IMR-90 (cell line): Measurements from ENCODE around the gene ZNF503. TPM values are rescaled to one million over a fixed set of nuclear protein-coding genes. Genes with fewer than 3 reads are reported as not detected.

Source experiments
- ATAC-seq: fragments of 200-7000 bp; cut with Tn5 transposase; 2 replicates; pipeline ENCODE4 v1.9.1; 2020; ENCODE audit warnings: low read depth, mild to moderate bottlenecking, moderate library complexity
- BruUV-seq: library from RNA; stranded (reverse); fragments of 400-500 nt; replicated peaks from 2 replicates; lab custom pipeline; 2021; lab: Mats Ljungman, UMichigan
- CTCF ChIA-PET: fragments of 300-600 bp; formaldehyde crosslinking; extraction: SDS; loops from one replicate; lab custom pipeline; 2021; ENCODE audit warnings: antibody characterized with exemption; lab: Yijun Ruan, JAX
- POLR2A ChIA-PET: fragments of 300-600 bp; sonication (Branson Sonifier 250); formaldehyde crosslinking; loops from one replicate; lab custom pipeline; 2022; ENCODE audit warnings: antibody characterized with exemption; ENCODE audit not compliant: unreplicated experiment; lab: Charles Lee
- DNase-seq: peaks from one replicate; pipeline ENCODE4 v3.0.0; 2013
- H2AFZ ChIP-seq: replicated peaks from 2 replicates; pipeline ENCODE3; 2013; ENCODE audit warnings: low read length, mild to moderate bottlenecking; ENCODE audit not compliant: poor library complexity
- H2AK5ac ChIP-seq: 2 replicates; pipeline ENCODE4 v1.6.1; 2013; ENCODE audit warnings: low read depth, low read length, inconsistent platforms
- H2AK9ac ChIP-seq: replicated peaks from 2 replicates; pipeline ENCODE3; 2013; ENCODE audit warnings: mild to moderate bottlenecking, low read depth, low read length, moderate library complexity; ENCODE audit not compliant: poor library complexity
- H2BK120ac ChIP-seq: 2 replicates; pipeline ENCODE4 v1.6.1; 2013; ENCODE audit warnings: low read depth, low read length, inconsistent platforms
- H2BK15ac ChIP-seq: 3 replicates; pipeline ENCODE4 v1.6.1; 2013; ENCODE audit warnings: low read depth, low read length, inconsistent platforms
- H2BK20ac ChIP-seq: 2 replicates; pipeline ENCODE4 v1.6.1; 2013; ENCODE audit warnings: low read depth, mild to moderate bottlenecking, inconsistent platforms, low read length, moderate library complexity
- H2BK5ac ChIP-seq: 2 replicates; pipeline ENCODE4 v1.6.1; 2013; ENCODE audit warnings: mild to moderate bottlenecking, low read depth, low read length, inconsistent platforms; ENCODE audit not compliant: poor library complexity, severe bottlenecking
- H3K14ac ChIP-seq: replicated peaks from 2 replicates; pipeline ENCODE4 v1.6.1; 2013; ENCODE audit warnings: low read depth, low read length, inconsistent platforms
- H3K18ac ChIP-seq: 2 replicates; pipeline ENCODE4 v1.6.1; 2013; ENCODE audit warnings: low read depth, low read length, control low read depth
- H3K23ac ChIP-seq: 2 replicates; pipeline ENCODE4 v1.6.1; 2013; ENCODE audit warnings: low read depth, low read length, inconsistent platforms
- H3K27ac ChIP-seq: 2 replicates; pipeline ENCODE4 v1.5.1; 2013; ENCODE audit warnings: mild to moderate bottlenecking, control low read depth, low read length; ENCODE audit not compliant: insufficient read depth
- H3K27me3 ChIP-seq: 2 replicates; pipeline ENCODE4 v1.6.1; 2013; ENCODE audit warnings: low read length; ENCODE audit not compliant: control insufficient read depth, insufficient read depth
- H3K36me3 ChIP-seq: 2 replicates; pipeline ENCODE4 v1.6.1; 2013; ENCODE audit warnings: low read length, mixed read lengths; ENCODE audit not compliant: control insufficient read depth, insufficient read depth
- H3K4ac ChIP-seq: 2 replicates; pipeline ENCODE4 v1.6.1; 2013; ENCODE audit warnings: low read depth, low read length, inconsistent platforms
- H3K4me1 ChIP-seq: 2 replicates; pipeline ENCODE4 v1.6.1; 2013; ENCODE audit warnings: low read length, mixed read lengths; ENCODE audit not compliant: control insufficient read depth, insufficient read depth
- H3K4me2 ChIP-seq: 2 replicates; pipeline ENCODE4 v1.6.1; 2013; ENCODE audit warnings: low read depth, mild to moderate bottlenecking, control low read depth, low read length, moderate library complexity
- H3K4me3 ChIP-seq: 2 replicates; pipeline ENCODE4 v1.5.1; 2013; ENCODE audit warnings: low read depth, mild to moderate bottlenecking, control low read depth, low read length, moderate library complexity; ENCODE audit not compliant: insufficient read depth
- H3K56ac ChIP-seq: 2 replicates; pipeline ENCODE4 v1.6.1; 2013; ENCODE audit warnings: low read length, inconsistent platforms; ENCODE audit not compliant: insufficient read depth; ENCODE audit errors: extremely low read depth
- H3K79me1 ChIP-seq, 2 experiments: 2 replicates each; pipeline ENCODE4 v1.6.1; 2013; ENCODE audit warnings: low read length in 2 of 2, inconsistent platforms in 1 of 2, low read depth in 1 of 2
- H3K9ac ChIP-seq: 2 replicates; pipeline ENCODE4 v1.6.1; 2013; ENCODE audit warnings: low read depth, low read length, control low read depth
- H3K9me1 ChIP-seq: 2 replicates; pipeline ENCODE4 v1.6.1; 2013; ENCODE audit warnings: low read length, inconsistent platforms; ENCODE audit not compliant: insufficient read depth
- H3K9me3 ChIP-seq: 2 replicates; pipeline ENCODE4 v1.6.1; 2013; ENCODE audit warnings: low read length; ENCODE audit not compliant: control insufficient read depth, insufficient read depth
- H4K20me1 ChIP-seq: 2 replicates; pipeline ENCODE4 v1.6.1; 2013; ENCODE audit warnings: low read length, inconsistent platforms; ENCODE audit not compliant: insufficient read depth
- H4K5ac ChIP-seq: 2 replicates; pipeline ENCODE4 v1.6.1; 2013; ENCODE audit warnings: mild to moderate bottlenecking, low read depth, low read length, control low read depth
- H4K8ac ChIP-seq, 2 experiments: 2 replicates each; pipeline ENCODE4 v1.6.1; 2013; ENCODE audit warnings: low read depth in 2 of 2, low read length in 2 of 2, control low read depth in 1 of 2, inconsistent platforms in 1 of 2
- H4K91ac ChIP-seq: 2 replicates; pipeline ENCODE4 v1.6.1; 2013; ENCODE audit warnings: low read depth, low read length, inconsistent platforms; ENCODE audit not compliant: insufficient read depth
- CEBPB ChIP-seq: IDR thresholded peaks from 2 replicates; pipeline ENCODE4 v1.6.1; 2012; ENCODE audit warnings: low read depth, low read length, improper control_type of control experiment
- CTCF ChIP-seq: conservative IDR thresholded peaks from 2 replicates; pipeline ENCODE4 v1.5.1; 2012; ENCODE audit warnings: mild to moderate bottlenecking, low read depth, low read length, improper control_type of control experiment
- FOS ChIP-seq: fragments of 150-350 bp; IDR thresholded peaks from 2 replicates; pipeline ENCODE4 v1.6.1; 2016; ENCODE audit warnings: low read depth, low read length
- MAFK ChIP-seq: IDR thresholded peaks from 2 replicates; pipeline ENCODE4 v1.6.1; 2012; ENCODE audit warnings: low read depth, low read length, improper control_type of control experiment
- MAZ ChIP-seq: IDR thresholded peaks from 2 replicates; pipeline ENCODE4 v1.6.1; 2012; ENCODE audit warnings: low read depth, mild to moderate bottlenecking, low read length, improper control_type of control experiment, moderate library complexity, borderline replicate concordance
- RAD21 ChIP-seq: IDR thresholded peaks from 2 replicates; pipeline ENCODE4 v1.6.1; 2012; ENCODE audit warnings: low read length, improper control_type of control experiment
- RCOR1 ChIP-seq: IDR thresholded peaks from 2 replicates; pipeline ENCODE4 v1.6.1; 2012; ENCODE audit warnings: mild to moderate bottlenecking, low read length, improper control_type of control experiment; ENCODE audit not compliant: insufficient replicate concordance
- RFX5 ChIP-seq: IDR thresholded peaks from 2 replicates; pipeline ENCODE4 v1.8.0; 2012; ENCODE audit warnings: low read depth, mild to moderate bottlenecking, low read length, moderate library complexity
- SMC3 ChIP-seq: fragments of 150-350 bp; IDR thresholded peaks from 2 replicates; pipeline ENCODE4 v1.6.1; 2016; ENCODE audit warnings: low read depth, mild to moderate bottlenecking, antibody characterized with exemption, low read length, moderate library complexity
- USF2 ChIP-seq: fragments of 150-350 bp; IDR thresholded peaks from 2 replicates; pipeline ENCODE4 v1.6.1; 2017; ENCODE audit warnings: mild to moderate bottlenecking, antibody characterized with exemption, low read length, low read depth
- WGBS, 2 experiments: methylation state at CpG; one replicate each; pipeline versions ENCODE4 v1.1.5 to v1.1.7; 2013; ENCODE audit warnings: missing lambda C conversion rate in 2 of 2; ENCODE audit not compliant: insufficient read length in 1 of 2; ENCODE audit errors: extremely low coverage in 2 of 2; 5-methylcytosine and 5-hydroxymethylcytosine counted together
- dilution Hi-C: fragments of 300-500 bp; cut with HindIII; formaldehyde crosslinking; loops from one replicate; pipeline ENCODE4 v1.14.3; 2018; ENCODE audit warnings: low sequenced_read_pairs; ENCODE audit not compliant: unreplicated experiment
- in situ Hi-C: fragments of 300-500 bp; cut with MboI; formaldehyde crosslinking; loops from 3 replicates; pipeline ENCODE4 v1.14.3; 2019; ENCODE audit warnings: low sequenced_read_pairs, inconsistent platforms, mixed read lengths
- intact Hi-C: fragments of 100-400 bp; cut with micrococcal nuclease; formaldehyde crosslinking; loops from 2 replicates; pipeline ENCODE4 v1.10.0; 2022
- polyA plus RNA-seq, 3 experiments: library from polyadenylated mRNA; depleted of rRNA; stranded (reverse); fragments of >200 nt; gene quantifications; 2 replicates each; pipeline ENCODE4 v1.2.3, GENCODE V29; 2012; ENCODE audit warnings: low replicate concordance in 1 of 3
- total RNA-seq: library from RNA; depleted of rRNA; stranded (reverse); fragments of >200 nt; gene quantifications from 2 replicates; pipeline ENCODE4 v1.2.3, GENCODE V29; 2012

Gene ZNF503
- total and polyA plus RNA-seq, 2 of the 4 experiments (the other 2 are of a cell fraction): 0.36 to 5.8 TPM

DNA sequence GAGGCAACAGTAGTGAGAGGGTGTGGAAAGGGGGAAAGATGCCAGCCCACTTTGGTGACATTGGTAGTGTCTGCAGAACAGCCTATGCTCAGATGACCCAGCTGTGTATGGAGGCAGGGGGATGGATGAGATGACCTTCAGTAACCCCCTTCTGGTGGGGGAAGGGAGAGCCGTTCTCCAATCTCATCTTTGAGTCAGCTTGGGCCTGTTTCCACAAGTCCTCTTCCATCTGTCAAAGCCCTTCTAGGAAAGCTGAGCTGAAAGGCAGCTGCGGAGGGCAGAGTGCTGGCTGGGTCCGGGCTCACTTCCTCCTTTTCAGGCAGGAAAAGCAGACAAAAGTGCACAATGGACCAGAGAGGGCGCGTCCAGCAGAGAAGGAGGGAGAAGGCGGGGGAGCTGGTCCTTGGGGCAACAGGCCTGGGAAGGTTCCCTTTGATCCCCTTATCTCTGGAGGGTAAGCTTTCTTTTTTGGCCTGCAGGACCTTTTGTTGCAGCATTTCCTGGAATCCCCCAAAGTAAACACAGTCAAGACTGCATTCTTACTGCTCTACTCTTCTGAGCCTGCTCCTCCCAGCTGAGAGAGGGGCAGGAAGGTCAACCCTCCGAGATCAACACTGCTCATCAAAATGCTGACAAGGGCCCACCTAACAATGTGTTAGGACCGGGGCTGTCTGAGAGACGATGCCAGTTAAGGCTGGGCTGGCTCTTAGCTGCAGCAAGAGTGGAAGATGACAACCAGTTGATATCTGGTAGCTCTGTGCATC is 28.6 kb upstream of the ZNF503 start:
- Histone ChIP-seq H3K4me3 (no peak overlapping the region), H3K4me1 (peaks cover 6% of the 10 kb centered on the region; the same call in 1 of the 2 replicates), H3K56ac (no peak overlapping the region), H3K4me2 (peak overlapping the region; percentile 7; the same call in 1 of the 2 replicates), H3K27me3 (peaks cover 19% of the 10 kb centered on the region), H3K9me3 (no peaks in the 10 kb centered on the region), H4K8ac (peak overlapping the region; percentile 27 to 47; a peak in 2 of 4 replicates), H4K5ac (peak overlapping the region; percentile 13; the same call in 1 of the 2 replicates), H4K20me1 (no peaks in the 10 kb centered on the region), H3K9ac (no peak overlapping the region), H3K4ac (no peak overlapping the region), H2AK5ac (no peak overlapping the region), H2BK5ac (no peak overlapping the region), H2BK20ac (no peak overlapping the region), H4K91ac (peak overlapping the region; percentile 57; the same call in 1 of the 2 replicates), H2BK120ac (no peak overlapping the region), H3K14ac (no peak overlapping the region), H2BK15ac (no peak overlapping the region), H3K36me3 (no peaks in the 10 kb centered on the region), H3K18ac (peak overlapping the region; percentile 6; the same call in 1 of the 2 replicates), H3K9me1 (no peaks in the 10 kb centered on the region), H3K79me1 (no peaks in the 10 kb centered on the region), H2AFZ (peak overlapping the region; percentile 16), H3K23ac (no peak overlapping the region), H3K27ac (peak overlapping the region; percentile 10; the same call in 1 of the 2 replicates), H2AK9ac (no peak overlapping the region)
- ChIA-PET POLR2A (no interaction called here), CTCF (no interaction called here)
- 28% methylated on average over 2 of the region's 9 CpGs; no CpG with 5 or more reads in 1 of the 2 experiments for WGBS, 2 experiments
- peak; percentile 52 for ATAC-seq
- no TSS peak for BruUV-seq
- in situ Hi-C loops (no loop called here), dilution Hi-C loops (no loop called here), intact Hi-C loops (no loop called here)
- DNase-seq: no peak
- TF ChIP-seq CTCF (no peak), RCOR1 (no peak), CEBPB (no peak), FOS (no peak), USF2 (no peak), SMC3 (no peak), RAD21 (no peak), MAZ (no peak), RFX5 (no peak), MAFK (no peak)
